HEK293 (cell line): Measurements from ENCODE around the gene ZYG11B.

Source experiments
- CTCF ChIA-PET: fragments of 350-600 bp; formaldehyde crosslinking; extraction: SDS; loops from one replicate; lab custom pipeline; 2021; ENCODE audit warnings: antibody characterized with exemption; lab: Yijun Ruan, JAX
- POLR2A ChIA-PET: fragments of 300-600 bp; formaldehyde crosslinking; extraction: SDS; loops from one replicate; lab custom pipeline; 2020; ENCODE audit warnings: antibody characterized with exemption, inconsistent platforms; lab: Yijun Ruan, JAX
- H3K27ac ChIP-seq: fragments of 200-500 bp; sonication (Bioruptor generic); 2 replicates; pipeline ENCODE4 v1.5.1; 2014; ENCODE audit warnings: low read depth, low read length, control low read depth, inconsistent platforms; ENCODE audit errors: extremely low read depth
- H3K36me3 ChIP-seq, 2 experiments: fragments of 200-500 bp in 1 of 2; sonication (Bioruptor generic) in 1 of 2; 1 replicate in 1 of 2; 2 replicates in 1 of 2; pipeline ENCODE4 v1.5.1; 2014 to 2017; ENCODE audit warnings: inconsistent platforms in 2 of 2, low read length in 2 of 2; ENCODE audit not compliant: control insufficient read depth in 2 of 2, insufficient read depth in 1 of 2
- H3K4me1 ChIP-seq: fragments of 200-500 bp; sonication (Bioruptor generic); 2 replicates; pipeline ENCODE4 v1.5.1; 2014; ENCODE audit warnings: mild to moderate bottlenecking, low read length, inconsistent platforms; ENCODE audit not compliant: control insufficient read depth, insufficient read depth
- H3K4me3 ChIP-seq: 2 replicates; pipeline ENCODE4 v1.5.1; 2011; ENCODE audit warnings: low read depth, mild to moderate bottlenecking, control low read depth, low read length, moderate library complexity
- H3K9me3 ChIP-seq: fragments of 200-500 bp; sonication (Bioruptor generic); 2 replicates; pipeline ENCODE4 v1.5.1; 2014; ENCODE audit warnings: low read depth, low read length, inconsistent platforms; ENCODE audit not compliant: control insufficient read depth, insufficient read depth
- ATF2 ChIP-seq: fragments of 450-650 bp; formaldehyde crosslinking; IDR thresholded peaks from 2 replicates; pipeline ENCODE4 v1.5.1; 2016; ENCODE audit warnings: missing biosample characterization, missing genetic modification characterization, low read depth
- BCL11B ChIP-seq: fragments of 450-650 bp; formaldehyde crosslinking; IDR thresholded peaks from 2 replicates; pipeline ENCODE4 v1.5.1; 2016; ENCODE audit warnings: low read depth, missing biosample characterization, missing genetic modification characterization
- GLIS1 ChIP-seq: fragments of 450-650 bp; formaldehyde crosslinking; IDR thresholded peaks from 2 replicates; pipeline ENCODE4 v1.5.1; 2016; ENCODE audit warnings: missing biosample characterization, missing genetic modification characterization
- INSM2 ChIP-seq: fragments of 450-650 bp; formaldehyde crosslinking; IDR thresholded peaks from 2 replicates; pipeline ENCODE4 v1.5.1; 2016; ENCODE audit warnings: missing biosample characterization, missing genetic modification characterization
- KLF10 ChIP-seq: fragments of 450-650 bp; IDR thresholded peaks from 2 replicates; pipeline ENCODE4 v1.5.1; 2018; ENCODE audit warnings: missing biosample characterization, mild to moderate bottlenecking, missing genetic modification characterization
- MYNN ChIP-seq: fragments of 450-650 bp; formaldehyde crosslinking; IDR thresholded peaks from 2 replicates; pipeline ENCODE4 v1.5.1; 2016; ENCODE audit warnings: missing biosample characterization, missing genetic modification characterization, borderline replicate concordance
- SCRT2 ChIP-seq: fragments of 450-650 bp; formaldehyde crosslinking; IDR thresholded peaks from 2 replicates; pipeline ENCODE4 v1.5.1; 2016; ENCODE audit warnings: missing biosample characterization, missing genetic modification characterization
- SP7 ChIP-seq: fragments of 450-650 bp; formaldehyde crosslinking; IDR thresholded peaks from 2 replicates; pipeline ENCODE4 v1.5.1; 2016; ENCODE audit warnings: missing biosample characterization, missing genetic modification characterization
- ZBTB44 ChIP-seq: fragments of 450-650 bp; IDR thresholded peaks from 2 replicates; pipeline ENCODE4 v1.5.1; 2018; ENCODE audit warnings: missing biosample characterization, mild to moderate bottlenecking, missing genetic modification characterization
- ZFHX2 ChIP-seq: fragments of 450-650 bp; formaldehyde crosslinking; conservative IDR thresholded peaks from 2 replicates; pipeline ENCODE4 v1.5.1; 2016; ENCODE audit warnings: missing biosample characterization, missing genetic modification characterization
- ZNF133 ChIP-seq: fragments of 450-650 bp; formaldehyde crosslinking; IDR thresholded peaks from 2 replicates; pipeline ENCODE4 v1.5.1; 2016; ENCODE audit warnings: missing biosample characterization, missing genetic modification characterization
- ZNF19 ChIP-seq: fragments of 450-650 bp; formaldehyde crosslinking; IDR thresholded peaks from 2 replicates; pipeline ENCODE4; 2016; ENCODE audit warnings: missing biosample characterization, missing genetic modification characterization, low read depth
- ZNF366 ChIP-seq: fragments of 450-650 bp; formaldehyde crosslinking; conservative IDR thresholded peaks from 2 replicates; pipeline ENCODE4 v1.5.1; 2016; ENCODE audit warnings: missing biosample characterization, missing genetic modification characterization
- ZNF37A ChIP-seq: fragments of 450-650 bp; IDR thresholded peaks from 2 replicates; pipeline ENCODE4 v1.5.1; 2018; ENCODE audit warnings: missing biosample characterization, missing genetic modification characterization
- ZNF785 ChIP-seq: fragments of 450-650 bp; formaldehyde crosslinking; IDR thresholded peaks from 2 replicates; pipeline ENCODE4 v1.5.1; 2016; ENCODE audit warnings: missing biosample characterization, missing genetic modification characterization
- TF ChIP-seq, protein P1 (sequence below): sonication (generic); formaldehyde crosslinking; IDR thresholded peaks from 2 replicates; pipeline ENCODE4 v1.8.1; 2022; ENCODE audit warnings: mild to moderate bottlenecking, moderate library complexity, missing genetic modification reagents
- TF ChIP-seq, protein P2 (sequence below): fragments of 450-650 bp; formaldehyde crosslinking; IDR thresholded peaks from 2 replicates; pipeline ENCODE4 v1.5.1; 2016; ENCODE audit warnings: missing biosample characterization, missing genetic modification characterization

The ZYG11B gene

DNA sequence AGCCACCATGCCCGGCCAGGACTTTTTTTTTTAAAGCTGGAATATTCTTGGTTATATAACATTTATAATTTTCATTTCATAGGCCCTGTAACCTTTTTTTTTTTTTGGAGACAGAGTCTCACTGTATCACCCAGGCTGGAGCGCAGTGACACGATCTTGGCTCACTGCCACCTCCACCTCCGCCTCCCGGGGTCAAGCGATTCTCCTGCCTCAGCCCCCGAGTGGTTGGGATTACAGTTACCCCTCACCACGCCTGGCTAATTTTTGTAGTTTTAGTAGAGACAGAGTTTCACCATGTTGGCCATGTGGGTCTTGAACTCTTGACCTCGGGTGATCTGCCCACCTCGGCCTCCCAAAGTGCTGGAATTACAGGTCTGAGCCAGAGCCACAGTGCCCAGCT lies 12.6 kb downstream of the ZYG11B start:
- no peaks in the 10 kb centered on the region for H3K9me3 ChIP-seq
- ChIA-PET POLR2A (interaction anchor here (0.7 kb wide), 1 partner anchor 42 kb away, joined by 3 read pairs; no protein-coding TSS in a partner anchor), CTCF (interaction anchor here (1.0 to 1.7 kb wide), 3 partner anchors 10 to 86 kb away, joined by 4 to 6 read pairs (median 5); no protein-coding TSS in a partner anchor)
- no peak overlapping the region for H3K4me3 ChIP-seq
- no peak overlapping the region for H3K27ac ChIP-seq
- H3K4me1 ChIP-seq, result peaks cover 7% of the 10 kb centered on the region; the same call in 1 of the 2 replicates
- peaks cover 0 to 4% of the 10 kb centered on the region in 2 experiments; a peak in 1 of 3 replicates for H3K36me3 ChIP-seq
- TF ChIP-seq KLF10 (no peak), ZNF37A (tag by site-specific recombination) (no peak), ZNF133 (tag by site-specific recombination) (no peak), SP7 (no peak), ZNF785 (no peak), ATF2 (tag by site-specific recombination) (no peak), GLIS1 (tag by site-specific recombination) (0 out of 2 replicates have a peak, but pooled peaks have one; percentile 27), SCRT2 (no peak), ZBTB44 (tag by site-specific recombination) (no peak), ZFHX2 (tag by site-specific recombination) (peak; percentile 33; the same call in 1 of the 2 replicates), INSM2 (no peak), MYNN (tag by site-specific recombination) (no peak), ZNF19 (tag by site-specific recombination) (no peak), BCL11B (peak; percentile 76), ZNF366 (tag by site-specific recombination) (no peak)
- TF ChIP-seq, protein P1, sequence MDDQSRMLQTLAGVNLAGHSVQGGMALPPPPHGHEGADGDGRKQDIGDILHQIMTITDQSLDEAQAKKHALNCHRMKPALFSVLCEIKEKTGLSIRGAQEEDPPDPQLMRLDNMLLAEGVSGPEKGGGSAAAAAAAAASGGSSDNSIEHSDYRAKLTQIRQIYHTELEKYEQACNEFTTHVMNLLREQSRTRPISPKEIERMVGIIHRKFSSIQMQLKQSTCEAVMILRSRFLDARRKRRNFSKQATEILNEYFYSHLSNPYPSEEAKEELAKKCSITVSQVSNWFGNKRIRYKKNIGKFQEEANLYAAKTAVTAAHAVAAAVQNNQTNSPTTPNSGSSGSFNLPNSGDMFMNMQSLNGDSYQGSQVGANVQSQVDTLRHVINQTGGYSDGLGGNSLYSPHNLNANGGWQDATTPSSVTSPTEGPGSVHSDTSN (CRISPR knock-in tag), result no peak
- TF ChIP-seq, protein P2, sequence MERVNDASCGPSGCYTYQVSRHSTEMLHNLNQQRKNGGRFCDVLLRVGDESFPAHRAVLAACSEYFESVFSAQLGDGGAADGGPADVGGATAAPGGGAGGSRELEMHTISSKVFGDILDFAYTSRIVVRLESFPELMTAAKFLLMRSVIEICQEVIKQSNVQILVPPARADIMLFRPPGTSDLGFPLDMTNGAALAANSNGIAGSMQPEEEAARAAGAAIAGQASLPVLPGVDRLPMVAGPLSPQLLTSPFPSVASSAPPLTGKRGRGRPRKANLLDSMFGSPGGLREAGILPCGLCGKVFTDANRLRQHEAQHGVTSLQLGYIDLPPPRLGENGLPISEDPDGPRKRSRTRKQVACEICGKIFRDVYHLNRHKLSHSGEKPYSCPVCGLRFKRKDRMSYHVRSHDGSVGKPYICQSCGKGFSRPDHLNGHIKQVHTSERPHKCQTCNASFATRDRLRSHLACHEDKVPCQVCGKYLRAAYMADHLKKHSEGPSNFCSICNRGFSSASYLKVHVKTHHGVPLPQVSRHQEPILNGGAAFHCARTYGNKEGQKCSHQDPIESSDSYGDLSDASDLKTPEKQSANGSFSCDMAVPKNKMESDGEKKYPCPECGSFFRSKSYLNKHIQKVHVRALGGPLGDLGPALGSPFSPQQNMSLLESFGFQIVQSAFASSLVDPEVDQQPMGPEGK (tag by site-specific recombination), result no peak
- TF ChIP-seq, all 188 proteins: peak for 3
